DND-41 (cell line): ENCODE results near the gene PLA2G4B.

ENCODE experiments used
- ATAC-seq: fragments of 200-7000 bp; cut with Tn5 transposase; 3 replicates; pipeline ENCODE4 v1.9.1; 2021; ENCODE audit warnings: low read depth; ENCODE audit not compliant: insufficient read depth
- DNase-seq: peaks from one replicate; pipeline ENCODE4 v3.0.0-alpha.2; 2020
- H2AFZ ChIP-seq: 2 replicates; pipeline ENCODE4 v1.6.0; 2012; ENCODE audit warnings: low read depth, low read length
- H3K27ac ChIP-seq: 2 replicates; pipeline ENCODE4 v1.5.1; 2012; ENCODE audit warnings: low read length, inconsistent platforms
- H3K27me3 ChIP-seq: fragments of 200-600 bp; sonication (generic); 2 replicates; pipeline ENCODE4 v1.6.0; 2012; ENCODE audit warnings: low read length, mild to moderate bottlenecking, inconsistent platforms; ENCODE audit not compliant: insufficient read depth, poor library complexity
- H3K36me3 ChIP-seq: 2 replicates; pipeline ENCODE4 v1.5.1; 2012; ENCODE audit warnings: low read length, inconsistent platforms; ENCODE audit not compliant: insufficient read depth
- H3K4me1 ChIP-seq: 2 replicates; pipeline ENCODE4 v1.5.1; 2012; ENCODE audit warnings: mild to moderate bottlenecking, low read length; ENCODE audit not compliant: insufficient read depth
- H3K4me2 ChIP-seq: 2 replicates; pipeline ENCODE4 v1.6.0; 2012; ENCODE audit warnings: mild to moderate bottlenecking, moderate library complexity, low read length, inconsistent platforms; ENCODE audit not compliant: insufficient read depth
- H3K4me3 ChIP-seq, 2 experiments: fragments of 200-600 bp in 1 of 2; shearing (Covaris generic) in 1 of 2; 2 replicates each; pipeline ENCODE4 v1.5.1; 2012 to 2016; ENCODE audit warnings: inconsistent platforms in 2 of 2, low read length in 2 of 2, mild to moderate bottlenecking in 2 of 2, low read depth in 1 of 2, moderate library complexity in 1 of 2
- H3K79me2 ChIP-seq: 2 replicates; pipeline ENCODE4 v1.6.0; 2012; ENCODE audit warnings: low read length, inconsistent platforms; ENCODE audit not compliant: insufficient read depth
- H3K9ac ChIP-seq: 2 replicates; pipeline ENCODE4 v1.6.0; 2012; ENCODE audit warnings: low read depth, mild to moderate bottlenecking, inconsistent platforms, low read length, moderate library complexity
- H3K9me3 ChIP-seq: 2 replicates; pipeline ENCODE4 v1.5.1; 2012; ENCODE audit warnings: low read length, moderate library complexity, mild to moderate bottlenecking, inconsistent platforms; ENCODE audit not compliant: insufficient read depth, severe bottlenecking
- H4K20me1 ChIP-seq: 2 replicates; pipeline ENCODE4 v1.6.0; 2012; ENCODE audit warnings: low read length; ENCODE audit not compliant: insufficient read depth
- CTCF ChIP-seq: IDR thresholded peaks from 2 replicates; pipeline ENCODE4 v1.5.1; 2012; ENCODE audit warnings: borderline replicate concordance, low read length, moderate library complexity, mild to moderate bottlenecking; ENCODE audit not compliant: poor library complexity, severe bottlenecking; ENCODE audit errors: extremely low read depth
- EZH2 ChIP-seq: IDR thresholded peaks from 3 replicates; pipeline ENCODE4 v1.6.1; 2012; ENCODE audit warnings: borderline replicate concordance, low read depth, mild to moderate bottlenecking, moderate library complexity, low read length, inconsistent platforms; ENCODE audit not compliant: severe bottlenecking

The PLA2G4B gene

GRCh38 chr15:41884458-41884857 lies 45.8 kb downstream of the PLA2G4B start:
- ATAC-seq = no peak
- no peak for DNase-seq
- Histone ChIP-seq H3K27ac (no peak overlapping the region), H2AFZ (no peak overlapping the region), H3K4me3 (no peak overlapping the region), H3K27me3 (no peaks in the 10 kb centered on the region), H3K4me1 (no peaks in the 10 kb centered on the region), H3K36me3 (no peaks in the 10 kb centered on the region), H3K9ac (no peak overlapping the region), H3K79me2 (no peaks in the 10 kb centered on the region), H4K20me1 (no peaks in the 10 kb centered on the region), H3K4me2 (no peak overlapping the region), H3K9me3 (no peaks in the 10 kb centered on the region)
- no peak for TF ChIP-seq CTCF
- no peak for TF ChIP-seq EZH2

GRCh38 chr15:41885321-41885720 lies 46.7 kb downstream of the PLA2G4B start:
- no peak overlapping the region for H2AFZ ChIP-seq
- ATAC-seq (no peak), DNase-seq (no peak)
- H3K4me2 ChIP-seq = no peak overlapping the region
- H3K36me3 ChIP-seq = no peaks in the 10 kb centered on the region
- no peak overlapping the region for H3K27ac ChIP-seq
- no peaks in the 10 kb centered on the region for H4K20me1 ChIP-seq
- no peaks in the 10 kb centered on the region for H3K9me3 ChIP-seq
- H3K9ac ChIP-seq = no peak overlapping the region
- H3K4me1 ChIP-seq = no peaks in the 10 kb centered on the region
- no peaks in the 10 kb centered on the region for H3K79me2 ChIP-seq
- no peak overlapping the region for H3K4me3 ChIP-seq
- H3K27me3 ChIP-seq = no peaks in the 10 kb centered on the region
- TF ChIP-seq CTCF = no peak
- no peak for TF ChIP-seq EZH2

- no peak overlapping the region for H3K9ac ChIP-seq
- DNase-seq (no peak), ATAC-seq (no peak)
- H3K9me3 ChIP-seq = no peaks in the 10 kb centered on the region
- no peak overlapping the region for H3K4me3 ChIP-seq
- no peaks in the 10 kb centered on the region for H3K4me1 ChIP-seq
- no peak overlapping the region for H3K4me2 ChIP-seq
- H3K79me2 ChIP-seq = no peaks in the 10 kb centered on the region
- H2AFZ ChIP-seq = no peak overlapping the region
- no peaks in the 10 kb centered on the region for H4K20me1 ChIP-seq
- no peaks in the 10 kb centered on the region for H3K27me3 ChIP-seq
- H3K36me3 ChIP-seq = no peaks in the 10 kb centered on the region
- TF ChIP-seq EZH2 (no peak), CTCF (no peak)
- no peak overlapping the region for H3K27ac ChIP-seq
These were observed 47.2 kb downstream of the PLA2G4B start for GRCh38 chr15:41885841-41886240.

- no peak overlapping the region for H3K27ac ChIP-seq
- H4K20me1 ChIP-seq = no peaks in the 10 kb centered on the region
- DNase-seq (no peak), ATAC-seq (no peak)
- no peaks in the 10 kb centered on the region for H3K79me2 ChIP-seq
- no peaks in the 10 kb centered on the region for H3K9me3 ChIP-seq
- no peaks in the 10 kb centered on the region for H3K36me3 ChIP-seq
- no peak overlapping the region for H3K4me2 ChIP-seq
- no peak overlapping the region for H3K9ac ChIP-seq
- H3K27me3 ChIP-seq = no peaks in the 10 kb centered on the region
- no peaks in the 10 kb centered on the region for H3K4me1 ChIP-seq
- no peak overlapping the region for H3K4me3 ChIP-seq
- no peak for TF ChIP-seq CTCF
- no peak for TF ChIP-seq EZH2
- no peak overlapping the region for H2AFZ ChIP-seq
These were observed 48.1 kb downstream of the PLA2G4B start for GRCh38 chr15:41886741-41887140.
